ENCODE measurements around the gene TMEM200A. TPM values are rescaled to one million over a fixed set of nuclear protein-coding genes. Genes with fewer than 3 reads are reported as not detected.
A peak's percentile ranks its signal among the peaks of the same experiment; 100 is the strongest.

The TMEM200A gene
- total RNA-seq, 1 experiment from 2014 or later, result 0.40 TPM

DNA sequence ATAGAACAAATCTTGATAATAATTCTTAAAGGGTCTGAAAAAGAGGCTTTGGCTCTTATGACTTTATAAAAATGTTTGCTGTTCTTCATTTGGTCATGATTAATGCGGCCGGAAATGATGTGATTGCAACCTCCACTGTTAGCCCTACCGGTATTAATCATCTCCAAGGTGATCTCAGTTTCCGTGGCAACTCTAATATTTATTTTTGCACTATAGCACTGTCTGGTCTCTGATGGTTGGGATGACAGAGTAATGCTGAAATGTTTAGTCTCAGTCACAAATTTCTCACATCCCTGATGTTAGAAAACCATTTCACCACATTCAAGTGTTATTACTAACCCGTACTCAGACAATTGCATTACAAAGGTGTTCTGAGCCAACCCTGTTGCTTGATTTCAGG is 87.4 kb downstream of the TMEM200A start:
- Histone ChIP-seq H3K4me3 (ENCODE audit: low read length) (no peak overlapping the region), H3F3A (ENCODE audit: low read length, unreplicated experiment) (no peaks in the 10 kb centered on the region), H3K4me2 (ENCODE audit: low read length) (no peak overlapping the region), H2AFZ (ENCODE audit: low read length) (no peak overlapping the region), H3K9me2 (replicated peaks; ENCODE audit: low read length) (no peaks in the 10 kb centered on the region), H3K79me2 (ENCODE audit: low read length) (no peaks in the 10 kb centered on the region), H3K9me3 (ENCODE audit: low read length) (no peaks in the 10 kb centered on the region), H4K20me1 (ENCODE audit: low read length) (no peaks in the 10 kb centered on the region), H3K4me1 (ENCODE audit: insufficient read depth, low read length) (no peaks in the 10 kb centered on the region), H3K36me3 (ENCODE audit: low read depth, low read length) (no peaks in the 10 kb centered on the region), H3K27ac (ENCODE audit: low read length) (peak overlapping the region; percentile 33; the same call in 1 of the 2 replicates), H3K27me3 (ENCODE audit: low read length) (no peaks in the 10 kb centered on the region), H3K9ac (ENCODE audit: low read length) (no peak overlapping the region)
- intact Hi-C loops (cut with micrococcal nuclease), result no loop called here
- DNase-seq, result peak; percentile 70
- no peak; the same call in 1 of the 2 replicates for ATAC-seq
- ChIA-PET POLR2A (ENCODE audit: unreplicated experiment) (no interaction called here), CTCF (no interaction called here)
- TF ChIP-seq, protein P1, sequence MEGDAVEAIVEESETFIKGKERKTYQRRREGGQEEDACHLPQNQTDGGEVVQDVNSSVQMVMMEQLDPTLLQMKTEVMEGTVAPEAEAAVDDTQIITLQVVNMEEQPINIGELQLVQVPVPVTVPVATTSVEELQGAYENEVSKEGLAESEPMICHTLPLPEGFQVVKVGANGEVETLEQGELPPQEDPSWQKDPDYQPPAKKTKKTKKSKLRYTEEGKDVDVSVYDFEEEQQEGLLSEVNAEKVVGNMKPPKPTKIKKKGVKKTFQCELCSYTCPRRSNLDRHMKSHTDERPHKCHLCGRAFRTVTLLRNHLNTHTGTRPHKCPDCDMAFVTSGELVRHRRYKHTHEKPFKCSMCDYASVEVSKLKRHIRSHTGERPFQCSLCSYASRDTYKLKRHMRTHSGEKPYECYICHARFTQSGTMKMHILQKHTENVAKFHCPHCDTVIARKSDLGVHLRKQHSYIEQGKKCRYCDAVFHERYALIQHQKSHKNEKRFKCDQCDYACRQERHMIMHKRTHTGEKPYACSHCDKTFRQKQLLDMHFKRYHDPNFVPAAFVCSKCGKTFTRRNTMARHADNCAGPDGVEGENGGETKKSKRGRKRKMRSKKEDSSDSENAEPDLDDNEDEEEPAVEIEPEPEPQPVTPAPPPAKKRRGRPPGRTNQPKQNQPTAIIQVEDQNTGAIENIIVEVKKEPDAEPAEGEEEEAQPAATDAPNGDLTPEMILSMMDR (conservative IDR thresholded peaks at IDR 0.05; ENCODE audit: low read depth, low read length), result no peak
- TF ChIP-seq EZH2phosphoT487 (IDR thresholded peaks at IDR 0.05; ENCODE audit: borderline replicate concordance, low read length), result no peak
- no peak for TF ChIP-seq EZH2 (IDR thresholded peaks at IDR 0.05; ENCODE audit: low read length, unreplicated experiment)
- no TSS peak for BruUV-seq (replicated peaks)

DNA sequence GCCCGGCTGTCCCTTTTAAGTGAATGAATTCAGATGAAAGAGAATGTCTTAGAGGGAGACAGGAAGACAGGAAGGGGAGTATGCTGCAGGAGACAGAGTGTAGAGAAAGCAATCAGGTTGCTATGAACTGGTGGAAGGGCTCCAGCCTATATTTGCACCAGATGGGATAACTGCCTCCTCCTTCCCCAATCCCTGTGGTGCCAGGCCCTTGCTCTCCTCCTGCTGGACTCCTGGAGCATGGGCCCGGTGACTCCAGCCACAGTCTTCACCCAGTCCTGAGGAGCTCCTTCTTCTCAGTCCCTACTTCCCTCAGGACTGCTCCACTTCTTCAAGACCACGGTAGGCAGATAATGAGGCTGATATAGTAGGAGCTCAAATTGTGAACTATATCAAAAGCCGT is 91.8 kb downstream of the TMEM200A start:
- intact Hi-C loops (cut with micrococcal nuclease), result no loop called here
- POLR2A ChIA-PET (ENCODE audit: unreplicated experiment), result no interaction called here
- no peak for ATAC-seq
- no peaks in the 10 kb centered on the region for H3K27me3 ChIP-seq (ENCODE audit: low read length)
- no TSS peak for BruUV-seq (replicated peaks)
- no peaks in the 10 kb centered on the region for H3F3A ChIP-seq (ENCODE audit: low read length, unreplicated experiment)
- DNase-seq, result no peak
- H3K79me2 ChIP-seq (ENCODE audit: low read length), result no peaks in the 10 kb centered on the region
- H3K4me2 ChIP-seq (ENCODE audit: low read length), result no peak overlapping the region
- no peak overlapping the region for H2AFZ ChIP-seq (ENCODE audit: low read length)
- no peaks in the 10 kb centered on the region for H3K4me1 ChIP-seq (ENCODE audit: insufficient read depth, low read length)
- H3K9ac ChIP-seq (ENCODE audit: low read length), result no peak overlapping the region
- H3K27ac ChIP-seq (ENCODE audit: low read length), result no peak overlapping the region
- no peaks in the 10 kb centered on the region for H3K9me2 ChIP-seq (replicated peaks; ENCODE audit: low read length)
- TF ChIP-seq, protein P1 (conservative IDR thresholded peaks at IDR 0.05; ENCODE audit: low read depth, low read length), result no peak
- no peak for TF ChIP-seq EZH2 (IDR thresholded peaks at IDR 0.05; ENCODE audit: low read length, unreplicated experiment)
- no peak for TF ChIP-seq EZH2phosphoT487 (IDR thresholded peaks at IDR 0.05; ENCODE audit: borderline replicate concordance, low read length)
- no peaks in the 10 kb centered on the region for H3K9me3 ChIP-seq (ENCODE audit: low read length)
- CTCF ChIA-PET, result no interaction called here
- H4K20me1 ChIP-seq (ENCODE audit: low read length), result no peaks in the 10 kb centered on the region
- no peaks in the 10 kb centered on the region for H3K36me3 ChIP-seq (ENCODE audit: low read depth, low read length)
- no peak overlapping the region for H3K4me3 ChIP-seq (ENCODE audit: low read length)

DNA sequence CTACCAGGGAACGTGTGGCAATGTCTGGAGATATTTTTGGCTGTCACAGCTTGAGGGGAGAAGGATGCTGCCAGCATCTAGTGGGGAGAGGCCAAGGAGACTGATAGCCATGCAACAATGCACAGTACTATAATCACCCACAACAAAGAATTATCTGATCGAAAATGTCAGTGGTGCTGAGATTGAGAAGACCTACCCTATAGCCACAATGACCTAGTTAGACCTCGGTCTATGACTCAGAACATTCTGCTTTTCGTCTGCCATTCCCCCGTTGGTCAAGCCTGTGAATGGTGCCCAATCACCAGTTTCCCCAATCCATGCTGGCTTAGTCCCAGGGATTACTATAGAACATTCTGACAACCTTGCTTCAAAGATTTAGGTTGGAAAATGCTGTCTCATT is 93.5 kb downstream of the TMEM200A start:
- TF ChIP-seq EZH2phosphoT487 (IDR thresholded peaks at IDR 0.05; ENCODE audit: borderline replicate concordance, low read length) (no peak), EZH2 (IDR thresholded peaks at IDR 0.05; ENCODE audit: low read length, unreplicated experiment) (no peak)
- TF ChIP-seq, protein P1 (conservative IDR thresholded peaks at IDR 0.05; ENCODE audit: low read depth, low read length), result no peak
- no peak for ATAC-seq
- POLR2A ChIA-PET (ENCODE audit: unreplicated experiment), result no interaction called here

More for the DNA sequence above, 93.5 kb downstream of the TMEM200A start:
- intact Hi-C loops (cut with micrococcal nuclease), result no loop called here
- H3K4me3 ChIP-seq (ENCODE audit: low read length), result no peak overlapping the region
- no peaks in the 10 kb centered on the region for H3F3A ChIP-seq (ENCODE audit: low read length, unreplicated experiment)
- no peaks in the 10 kb centered on the region for H3K79me2 ChIP-seq (ENCODE audit: low read length)
- H3K9ac ChIP-seq (ENCODE audit: low read length), result no peak overlapping the region
- CTCF ChIA-PET, result no interaction called here
- DNase-seq, result no peak
- no peak overlapping the region for H3K4me2 ChIP-seq (ENCODE audit: low read length)
- no peak overlapping the region for H2AFZ ChIP-seq (ENCODE audit: low read length)
- no peaks in the 10 kb centered on the region for H3K36me3 ChIP-seq (ENCODE audit: low read depth, low read length)
- no peaks in the 10 kb centered on the region for H3K4me1 ChIP-seq (ENCODE audit: insufficient read depth, low read length)
- no peak overlapping the region for H3K27ac ChIP-seq (ENCODE audit: low read length)
- no peaks in the 10 kb centered on the region for H4K20me1 ChIP-seq (ENCODE audit: low read length)
- H3K9me3 ChIP-seq (ENCODE audit: low read length), result no peaks in the 10 kb centered on the region
- no peaks in the 10 kb centered on the region for H3K9me2 ChIP-seq (replicated peaks; ENCODE audit: low read length)
- no TSS peak for BruUV-seq (replicated peaks)
- no peaks in the 10 kb centered on the region for H3K27me3 ChIP-seq (ENCODE audit: low read length)
